HFF-Myc (cell line): Measurements from ENCODE around the gene EXD3.

ENCODE experiments used
- DNase-seq: peaks from one replicate; pipeline ENCODE4 v3.0.0-alpha.2; 2011; ENCODE audit warnings: low read depth; ENCODE audit errors: extremely low read depth
- H3K4me3 ChIP-seq: replicated peaks from 2 replicates; pipeline ENCODE4 v1.5.1; 2011; ENCODE audit warnings: low read depth, mild to moderate bottlenecking, control low read depth, low read length
- CTCF ChIP-seq: IDR thresholded peaks from 2 replicates; pipeline ENCODE4 v1.5.1; 2012; ENCODE audit warnings: mild to moderate bottlenecking, low read depth, low read length, control low read depth; ENCODE audit errors: missing control alignments

The EXD3 gene

DNA sequence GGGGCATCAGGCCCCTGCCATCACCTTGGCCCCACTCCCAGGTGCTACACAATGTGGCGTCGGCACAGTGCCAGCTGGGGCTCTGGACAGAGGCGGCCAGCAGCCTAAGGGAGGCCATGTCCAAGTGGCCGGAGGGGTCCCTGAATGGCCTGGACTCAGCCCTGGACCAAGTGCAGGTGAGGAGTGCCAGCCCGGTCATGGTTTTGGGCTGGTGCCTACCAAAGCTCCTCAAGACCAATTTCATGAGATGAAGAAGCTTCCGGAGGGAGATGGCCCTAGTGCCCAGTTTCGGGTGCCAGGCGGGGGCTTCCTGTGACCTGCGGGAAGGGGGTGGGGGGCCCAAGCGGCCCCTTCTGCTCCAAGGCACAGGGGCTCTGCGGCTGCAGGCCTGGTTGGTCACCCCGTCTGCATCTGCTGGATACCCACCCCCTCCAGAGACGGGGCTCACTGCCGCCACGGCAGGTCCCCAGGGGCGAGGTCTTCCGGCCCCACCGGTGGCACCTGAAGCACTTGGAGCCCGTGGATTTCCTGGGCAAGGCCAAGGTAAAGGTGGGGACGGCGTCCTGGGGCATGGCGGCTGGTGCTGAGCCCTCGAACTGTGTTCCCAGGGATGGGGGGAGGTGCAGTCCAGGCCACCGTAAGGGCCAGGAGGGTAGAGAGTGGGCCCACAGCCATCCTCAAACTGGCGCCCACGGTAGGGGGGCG is 6.0 kb upstream of the EXD3 start:
- no peak for DNase-seq
- TF ChIP-seq CTCF, result no peak
- H3K4me3 ChIP-seq, result no peak overlapping the region

DNA sequence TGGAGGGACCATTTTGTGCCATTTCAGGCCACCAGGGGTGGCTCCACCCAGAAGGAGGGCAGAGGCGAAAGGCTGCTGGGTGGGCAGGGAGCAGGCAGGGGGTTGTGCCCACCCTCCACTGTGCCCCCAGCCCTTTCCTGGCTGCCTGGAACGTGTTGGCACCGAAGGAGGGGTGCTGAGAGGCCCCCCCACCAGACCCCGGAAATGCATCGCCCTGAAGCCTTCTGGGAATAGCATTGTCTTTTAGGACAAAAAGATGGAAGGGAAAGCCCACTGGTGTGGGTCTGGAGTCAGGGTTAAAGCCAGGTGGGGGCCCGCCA is 5.3 kb upstream of the EXD3 start:
- DNase-seq, result no peak
- H3K4me3 ChIP-seq, result no peak overlapping the region
- TF ChIP-seq CTCF, result no peak

DNA sequence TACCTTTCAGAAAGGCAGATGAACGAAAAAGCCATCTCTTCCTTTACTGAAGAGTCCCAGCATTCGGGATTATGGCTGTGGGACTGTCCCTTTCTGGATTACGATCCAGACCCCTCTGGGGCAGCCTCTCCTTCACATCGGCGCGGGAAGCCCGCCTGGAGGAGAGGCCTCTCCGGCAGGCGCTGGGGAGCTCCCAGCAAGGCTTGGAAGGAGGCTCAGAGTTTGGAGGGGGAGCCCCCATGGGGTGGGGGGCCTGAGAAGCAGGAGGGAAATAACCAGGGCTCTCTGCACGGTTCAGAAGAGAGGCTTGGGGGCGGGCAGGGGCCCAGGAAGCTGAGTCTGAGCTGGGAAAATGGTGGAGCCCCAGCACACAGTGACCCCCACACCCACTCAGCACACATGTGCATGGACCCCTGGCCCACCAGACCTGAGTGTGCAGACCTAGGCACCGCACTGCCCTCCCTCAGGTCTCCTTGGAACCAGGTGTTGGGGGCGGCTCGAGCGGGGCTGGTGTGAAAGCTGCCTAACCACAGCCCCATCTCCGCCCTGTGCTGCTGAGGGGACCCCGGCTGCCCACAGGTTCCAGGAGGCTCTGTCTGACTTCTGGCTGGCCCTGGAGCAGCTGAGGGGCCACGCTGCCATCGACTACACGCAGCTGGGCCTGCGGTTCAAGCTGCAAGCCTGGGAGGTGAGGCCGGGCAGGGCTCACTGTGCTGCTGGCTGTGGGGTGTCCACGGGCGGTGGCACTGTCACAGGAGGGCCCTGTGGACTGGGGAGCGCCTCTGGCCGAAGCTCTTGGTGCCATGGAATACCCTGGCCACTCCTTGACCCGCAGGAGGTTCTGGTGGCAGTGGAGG is 4.7 kb upstream of the EXD3 start:
- no peak for DNase-seq
- TF ChIP-seq CTCF, result no peak
- H3K4me3 ChIP-seq, result no peak overlapping the region

DNA sequence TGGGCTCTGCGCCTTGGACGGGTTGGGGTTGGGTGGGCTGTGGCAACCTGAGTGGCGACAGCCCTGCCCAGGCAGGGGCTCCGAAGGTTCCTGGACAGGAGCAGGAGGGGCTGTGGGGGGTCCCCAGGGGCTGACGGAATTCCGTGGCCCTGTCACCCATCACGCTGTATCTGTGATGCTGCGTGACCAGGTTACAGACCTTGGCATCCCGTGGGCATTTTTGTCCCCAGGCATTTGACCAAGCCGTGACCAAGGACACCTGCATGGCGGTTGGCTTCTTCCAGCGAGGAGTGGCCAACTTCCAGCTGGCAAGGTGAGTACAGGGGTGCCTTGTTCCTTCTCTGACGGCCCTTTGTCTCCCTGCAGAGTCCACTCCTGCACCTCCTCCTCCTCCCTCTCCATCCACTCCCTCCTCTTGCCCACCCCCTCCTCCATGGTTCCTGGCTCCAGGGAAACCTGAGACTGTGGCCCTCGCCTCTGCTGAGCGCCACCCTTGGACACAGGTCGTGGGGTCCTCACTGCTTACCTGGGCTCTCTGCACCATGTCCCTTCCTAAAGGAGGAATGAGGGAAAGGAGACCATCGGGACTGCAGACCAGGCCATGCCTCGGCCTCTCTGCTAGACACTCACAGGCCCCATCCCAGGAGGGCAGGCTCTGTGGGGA is 3.2 kb upstream of the EXD3 start:
- TF ChIP-seq CTCF, result no peak
- no peak for DNase-seq

GRCh38 chr9:137423514-137424291 is 741 bp upstream of the EXD3 start:
- DNase-seq, result no peak
- H3K4me3 ChIP-seq, result peak overlapping the region; percentile 24
- no peak for TF ChIP-seq CTCF

More for the DNA sequence above, 3.2 kb upstream of the EXD3 start:
- H3K4me3 ChIP-seq, result no peak overlapping the region

DNA sequence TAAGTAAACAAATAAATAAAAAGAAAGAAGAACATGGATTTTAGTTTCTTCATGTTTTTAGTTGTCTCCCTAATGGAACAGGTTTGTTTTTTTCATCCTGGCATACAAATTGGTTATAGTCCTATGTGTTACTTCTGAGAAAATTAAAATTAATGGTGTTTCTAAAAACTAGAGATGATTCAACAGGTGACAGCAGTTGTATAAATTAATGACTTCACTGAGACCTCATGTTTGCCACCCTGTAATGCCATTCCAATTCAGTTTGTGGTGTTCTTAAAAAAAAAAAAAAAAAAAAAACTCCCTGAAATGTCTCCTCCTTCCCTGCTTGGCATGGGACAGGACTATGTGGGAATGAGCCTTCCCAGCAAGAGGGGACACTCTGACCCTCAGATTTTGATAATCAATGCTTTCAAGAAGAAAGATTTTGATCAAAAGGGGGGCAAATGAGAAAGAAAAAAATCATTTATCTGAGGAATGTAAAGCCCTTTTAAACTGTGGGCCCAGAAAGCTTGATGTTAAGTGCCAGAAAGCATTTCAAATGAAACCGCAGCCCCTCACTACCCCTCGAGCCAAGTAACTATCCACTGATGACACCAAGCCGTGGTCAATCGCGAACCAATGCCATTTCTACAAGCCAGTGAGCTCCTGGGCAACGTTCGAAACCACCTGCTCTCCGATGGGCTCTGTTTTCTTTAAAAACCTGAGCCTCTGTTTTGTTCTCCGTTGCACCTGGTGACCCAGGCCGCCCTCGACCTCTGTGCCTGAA is 941 bp downstream of the EXD3 start:
- H3K4me3 ChIP-seq, result peak overlapping the region; percentile 80
- no peak for DNase-seq
- no peak for TF ChIP-seq CTCF
